H1 (cell line): ENCODE data around the gene TK2. TPM values are rescaled to one million over a fixed set of nuclear protein-coding genes. Genes with fewer than 3 reads are reported as not detected.

Source experiments
- CHD1 ChIP-seq: IDR thresholded peaks from 2 replicates; pipeline ENCODE4 v1.6.1; 2012; ENCODE audit warnings: low read depth, low read length, improper control_type of control experiment
- SIN3A ChIP-seq, 2 experiments: IDR thresholded peaks in 1 of 2; conservative IDR thresholded peaks in 1 of 2; 2 replicates each; pipeline ENCODE4 v1.6.1; 2011 to 2012; ENCODE audit warnings: low read length in 2 of 2, improper control_type of control experiment in 1 of 2, low read depth in 1 of 2, mild to moderate bottlenecking in 1 of 2
- polyA plus RNA-seq, 7 experiments: library from polyadenylated mRNA; depleted of rRNA in 3 of 7; stranded (reverse) in 5 of 7; unstranded in 2 of 7; fragments of >200 nt in 5 of 7; fragments of 200-250 nt in 2 of 7; gene quantifications; 1 replicate in 5 of 7; 2 replicates in 1 of 7; 4 replicates in 1 of 7; pipeline versions ENCODE4 v1.2.1 to v1.2.3, GENCODE V29; 2011 to 2013; ENCODE audit warnings: missing spikeins in 2 of 7, mixed read lengths in 2 of 7
- total RNA-seq: library from RNA; stranded (reverse); fragmentation: NEBNext Ultra II Directional; extraction: Animal tissue kit (Norgen Biotek cat#: 25700); gene quantifications from 2 replicates; pipeline ENCODE4 v1.2.1, GENCODE V29; 2021

The TK2 gene
- total and polyA plus RNA-seq, 2 of the 8 experiments (the other 6 are each of a cell fraction or from before 2014, with no cell fraction given) = 2.7 to 3.6 TPM

GRCh38 chr16:66516808-66517585 lies 32.9 kb downstream of the TK2 start (continued):
- TF ChIP-seq SIN3A (conservative IDR thresholded peaks at IDR 0.05 in 1 of 2, IDR thresholded peaks at IDR 0.05 in 1 of 2; ENCODE audit: low read depth in 1 of 2, low read length in 2 of 2) = no peak
- TF ChIP-seq CHD1 = no peak
